Activated T-cell treated with anti-CD3 and anti-CD28 coated beads for 48 hours (primary cell): ENCODE measurements around the gene GLP1R.

Source experiments
- DNase-seq: peaks from one replicate; pipeline ENCODE4 v3.0.0-alpha.2; 2020; ENCODE audit warnings: low read depth

GLP1R gene

GRCh38 chr6:39048481-39049399, at the start of gene GLP1R:
TSS of gene GLP1R (plus strand) at chr6:39048781. CDS start at chr6:39048841, 60 bp downstream.
- DNase-seq = peak; percentile 18

GRCh38 chr6:39003072-39003471, 45.5 kb upstream of the GLP1R start:
- no peak for DNase-seq

GRCh38 chr6:39003492-39003891, 45.1 kb upstream of the GLP1R start:
- DNase-seq = no peak

DNA sequence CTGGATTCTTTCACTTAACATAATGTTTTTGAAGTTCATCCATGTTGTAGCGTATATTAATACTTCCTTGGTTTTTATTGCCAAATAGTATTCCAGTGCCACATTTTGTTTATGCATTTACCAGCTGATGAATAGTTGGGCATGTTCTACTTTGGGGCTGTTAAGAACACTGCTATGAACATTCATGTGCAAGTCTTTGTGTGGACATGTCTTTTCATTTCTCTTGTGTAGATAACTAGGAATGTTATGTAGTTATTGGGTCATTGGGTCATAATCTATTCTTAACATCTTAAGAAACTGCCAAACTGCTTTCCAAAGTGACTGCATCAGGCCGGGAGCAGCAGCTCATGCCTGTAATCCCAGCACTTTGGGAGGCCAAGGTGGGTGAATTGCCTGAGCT, 43.8 kb upstream of the GLP1R start:
- no peak for DNase-seq

GRCh38 chr6:39005774-39006173, 42.8 kb upstream of the GLP1R start:
- DNase-seq = no peak

DNA sequence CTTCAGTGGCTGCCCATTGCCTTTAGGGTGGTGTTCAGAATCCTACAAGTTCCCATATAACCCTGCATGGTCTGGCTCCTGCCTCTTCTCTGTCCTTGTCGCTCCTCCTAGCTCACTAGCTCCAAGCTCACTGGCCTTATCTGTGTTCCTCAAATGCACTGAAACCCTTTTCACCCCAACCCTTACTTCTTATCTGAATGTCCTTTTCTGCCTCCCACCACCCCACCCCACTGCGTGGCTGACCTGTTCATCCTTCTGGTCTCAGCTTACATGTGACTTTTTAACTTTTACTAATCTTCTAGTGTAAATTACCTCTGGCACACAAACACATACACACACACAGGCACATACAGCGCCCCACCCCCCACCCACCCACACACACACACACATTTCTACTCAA, 41.0 kb upstream of the GLP1R start:
- DNase-seq = no peak

DNA sequence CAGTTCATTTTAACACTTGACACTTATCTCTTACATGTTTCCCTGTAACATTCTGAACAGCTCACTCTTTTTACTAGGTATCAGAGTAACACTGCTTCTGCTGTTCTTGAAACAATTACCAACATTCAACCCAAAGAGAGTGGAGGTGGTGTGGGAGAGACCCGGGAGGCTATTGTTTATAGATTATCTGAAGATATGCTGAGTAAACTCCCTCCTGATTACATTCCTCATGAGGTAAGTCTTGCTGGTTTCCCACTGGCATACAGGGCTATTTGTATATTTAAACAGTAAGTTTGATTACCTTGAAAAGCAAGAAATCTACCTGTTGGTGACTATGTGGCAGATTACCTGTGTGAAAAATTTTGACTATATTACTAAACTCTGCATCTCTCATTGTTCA, 39.8 kb upstream of the GLP1R start:
- DNase-seq = no peak

DNA sequence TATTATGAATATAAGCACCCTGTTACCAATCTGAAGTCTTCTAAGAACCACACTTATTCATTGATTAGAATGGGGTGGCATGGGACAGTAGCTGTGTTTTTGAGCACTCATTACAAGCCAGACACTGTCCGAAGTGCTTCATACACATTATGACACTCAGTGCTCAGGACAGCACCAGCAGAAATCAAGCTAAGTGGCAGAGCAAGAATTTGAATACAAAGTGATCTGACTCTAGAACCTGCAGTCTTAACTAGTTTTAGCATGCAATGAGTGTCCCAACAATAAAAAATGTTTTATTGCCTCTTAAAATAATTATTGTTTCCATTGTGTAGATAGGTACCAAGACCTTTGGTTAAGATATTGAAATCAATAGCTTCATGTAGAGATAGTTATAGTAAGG, 39.1 kb upstream of the GLP1R start:
- DNase-seq = no peak

- no peak for DNase-seq
These were observed 31.6 kb upstream of the GLP1R start for GRCh38 chr6:39016839-39017546.

- no peak for DNase-seq
These were observed 31.1 kb upstream of the GLP1R start for GRCh38 chr6:39017547-39017880.

- DNase-seq = no peak
These were observed 30.5 kb upstream of the GLP1R start for GRCh38 chr6:39018103-39018502.

GRCh38 chr6:39020136-39020535, 28.4 kb upstream of the GLP1R start:
- no peak for DNase-seq

DNA sequence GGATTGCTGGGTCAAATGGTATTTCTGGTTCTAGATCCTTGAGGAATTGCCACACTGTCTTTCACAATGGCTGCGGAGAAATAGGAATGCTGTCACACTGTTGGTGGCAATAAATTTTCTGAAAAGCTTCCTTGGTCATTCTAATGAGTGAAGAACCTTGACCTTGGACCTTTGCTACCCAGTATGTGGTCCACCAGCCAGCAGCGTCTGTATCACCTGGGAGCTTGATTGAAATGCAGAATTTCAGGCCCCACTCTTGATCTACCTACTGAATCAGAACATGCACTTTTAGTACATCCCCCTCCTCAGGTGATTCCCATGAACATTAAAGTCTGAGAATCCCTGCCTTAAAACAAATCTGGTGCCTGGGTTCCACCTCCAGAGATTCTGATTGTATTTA, 27.5 kb upstream of the GLP1R start:
- no peak for DNase-seq

DNA sequence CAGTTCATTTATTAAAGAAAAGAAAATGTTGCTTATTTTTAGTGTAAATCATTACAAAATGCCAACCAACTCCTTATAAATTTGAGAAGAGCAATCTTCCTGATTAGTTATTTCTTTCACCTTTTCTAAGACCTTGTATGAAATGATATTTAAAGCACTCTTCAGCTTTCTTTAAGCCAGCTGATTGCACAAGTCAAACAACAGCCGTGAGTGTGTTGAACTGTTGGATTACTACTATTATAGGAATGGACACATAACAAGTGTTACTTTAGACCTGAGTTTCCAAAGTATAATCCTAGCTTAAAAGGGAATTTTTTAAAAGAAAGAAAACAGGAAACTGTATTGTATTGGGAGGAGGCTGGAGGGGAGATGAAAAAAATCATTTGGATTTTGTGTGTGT, 26.8 kb upstream of the GLP1R start:
- DNase-seq = no peak

- DNase-seq = no peak
These were observed 22.4 kb upstream of the GLP1R start for GRCh38 chr6:39026175-39026574.

DNA sequence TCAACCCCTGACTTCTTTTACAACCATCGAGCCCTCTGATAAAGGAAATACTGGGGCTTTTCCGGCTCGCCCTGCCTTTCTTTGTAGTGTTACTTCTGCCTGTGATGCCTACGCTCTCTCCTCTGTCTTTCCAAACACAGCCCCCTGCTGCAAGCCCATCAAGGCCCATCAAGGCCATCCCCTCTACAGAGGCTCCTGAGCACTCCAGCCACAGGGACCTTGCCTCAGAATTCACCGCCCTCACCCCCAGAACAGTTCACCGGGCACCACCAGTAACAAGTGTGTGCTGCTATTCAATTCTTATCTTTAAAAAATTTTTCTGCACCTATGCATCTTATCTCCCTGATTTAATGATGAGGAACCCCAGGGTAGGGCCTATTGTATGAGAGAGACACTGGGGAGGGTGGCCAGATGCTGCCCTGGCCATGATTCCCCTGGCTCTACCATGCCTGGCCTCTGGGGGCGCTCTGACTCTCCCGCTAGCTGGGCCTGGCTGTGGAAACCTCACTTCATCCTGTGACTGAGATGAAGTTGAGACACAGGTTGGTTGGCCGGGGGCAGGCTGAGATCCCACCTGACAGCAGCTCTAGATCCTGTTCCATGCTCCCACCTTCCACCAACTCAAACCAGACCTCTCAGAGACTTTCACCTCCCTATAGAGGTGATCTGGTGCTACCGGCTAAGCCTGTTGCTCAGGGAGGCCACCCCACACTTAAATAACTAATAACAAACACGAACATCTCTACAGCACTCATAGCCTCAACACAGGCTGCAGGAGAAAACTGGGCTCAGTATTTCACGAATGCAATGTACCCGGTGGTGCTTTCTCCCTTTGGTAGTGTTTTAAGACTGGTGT, 19.2 kb upstream of the GLP1R start:
- peak; percentile 44 for DNase-seq

DNA sequence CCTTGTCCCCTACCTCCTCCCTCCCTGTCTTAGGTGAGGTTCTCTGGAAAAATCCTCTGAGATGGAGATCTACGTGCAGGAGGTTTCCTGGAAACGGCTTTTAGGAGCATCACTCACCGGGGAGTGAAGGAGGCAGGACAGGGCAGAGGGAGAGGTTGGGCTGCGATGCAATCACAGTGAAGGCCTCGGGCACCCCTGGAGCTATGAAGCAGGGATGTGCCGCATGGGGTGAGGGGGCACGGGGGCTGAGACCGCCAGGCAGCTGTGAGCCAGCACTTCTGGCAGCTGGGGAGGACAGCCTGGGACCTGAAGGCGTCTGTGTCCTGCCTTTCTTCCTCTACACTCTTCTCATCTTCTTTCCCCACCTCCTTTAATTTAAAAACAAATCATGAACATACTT, 12.9 kb upstream of the GLP1R start:
- no peak for DNase-seq

GRCh38 chr6:39037082-39037508, 11.5 kb upstream of the GLP1R start:
- DNase-seq = no peak

- DNase-seq = no peak
These were observed 10.9 kb upstream of the GLP1R start for GRCh38 chr6:39037707-39038106.

GRCh38 chr6:39040080-39040673, 8.4 kb upstream of the GLP1R start:
- DNase-seq = no peak

GRCh38 chr6:39041072-39041471, 7.5 kb upstream of the GLP1R start:
- no peak for DNase-seq

GRCh38 chr6:39043776-39044175, 4.8 kb upstream of the GLP1R start:
- no peak for DNase-seq
